ENCODE measurements around the gene ST6GALNAC5. TPM values are rescaled to one million over a fixed set of nuclear protein-coding genes. Genes with fewer than 3 reads are reported as not detected.

ST6GALNAC5 gene
- total and polyA plus RNA-seq, 9 donors = 1.2 to 3.4 (median 2.3) TPM

DNA sequence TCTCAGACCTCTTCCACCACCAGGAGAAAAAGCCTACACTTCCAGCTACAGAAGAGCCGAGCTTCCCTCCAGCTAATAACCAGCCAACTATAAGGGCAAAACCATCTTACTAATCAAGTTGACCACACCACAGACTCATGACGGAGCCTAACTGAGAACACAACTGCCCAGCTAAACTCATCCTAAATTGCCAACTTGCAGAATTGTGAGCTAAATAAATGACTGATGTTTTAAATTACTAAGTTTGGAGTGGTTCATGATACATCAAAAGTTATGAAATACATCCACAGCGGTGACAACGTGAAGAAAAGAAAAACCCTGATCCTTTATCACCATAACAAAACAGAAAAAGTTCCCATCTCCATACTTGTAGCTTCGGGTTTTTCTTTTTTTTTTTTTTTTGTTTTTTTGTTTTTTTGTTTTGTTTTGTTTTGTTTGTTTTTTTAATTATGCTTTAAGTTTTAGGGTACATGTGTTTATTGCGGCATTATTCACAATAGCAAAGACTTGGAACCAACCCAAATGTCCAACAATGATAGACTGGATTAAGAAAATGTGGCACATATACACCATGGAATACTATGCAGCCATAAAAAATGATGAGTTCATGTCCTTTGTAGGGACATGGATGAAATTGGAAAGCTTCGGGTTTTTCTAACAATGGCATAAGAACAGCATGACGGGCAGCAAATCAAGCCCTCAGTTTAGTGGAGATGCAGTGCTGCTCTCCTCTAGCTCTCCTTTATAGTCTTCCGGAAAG lies 229.4 kb downstream of the ST6GALNAC5 start:
- H3K36me3 ChIP-seq (ENCODE audit: control insufficient read depth, insufficient read depth, low read length) = no peaks in the 10 kb centered on the region
- H3K4me3 ChIP-seq (ENCODE audit: low read length) = no peak overlapping the region
- H3K27ac ChIP-seq (ENCODE audit: low read length) = no peak overlapping the region
- no peaks in the 10 kb centered on the region for H3K27me3 ChIP-seq (ENCODE audit: control insufficient read depth, insufficient read depth, low read length)
- H3K9me3 ChIP-seq (replicated peaks; ENCODE audit: control insufficient read depth, low read depth, low read length) = no peaks in the 10 kb centered on the region
- H3K4me1 ChIP-seq (ENCODE audit: control insufficient read depth, insufficient read depth, low read length) = peaks cover 2% of the 10 kb centered on the region
- DNase-seq = no peak
- 89% methylated on average over 4 of the region's 9 CpGs for WGBS (ENCODE audit: insufficient coverage)

DNA sequence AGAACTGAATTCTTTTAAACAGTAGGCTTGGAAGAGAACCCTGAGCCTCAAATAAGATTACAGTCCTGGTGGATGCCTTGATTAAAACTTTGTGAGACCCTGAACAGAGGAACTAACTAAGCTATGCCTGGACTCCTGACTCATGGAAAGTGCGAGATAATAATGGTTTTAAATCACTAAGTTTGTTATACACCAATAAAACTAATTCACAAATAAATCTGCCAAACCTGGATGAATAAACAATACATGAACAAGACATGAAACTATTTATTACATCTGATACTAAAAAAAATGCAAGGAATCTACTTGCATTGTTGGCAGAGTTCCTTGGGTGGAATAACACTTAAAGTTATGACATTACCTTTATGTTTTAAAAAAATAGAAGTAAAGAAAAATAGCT lies 233.6 kb downstream of the ST6GALNAC5 start:
- no peak overlapping the region for H3K4me3 ChIP-seq (ENCODE audit: low read length)
- WGBS (ENCODE audit: insufficient coverage) = no CpG with 5 or more reads among the region's 1 CpG
- no peaks in the 10 kb centered on the region for H3K36me3 ChIP-seq (ENCODE audit: control insufficient read depth, insufficient read depth, low read length)
- no peaks in the 10 kb centered on the region for H3K4me1 ChIP-seq (ENCODE audit: control insufficient read depth, insufficient read depth, low read length)
- no peaks in the 10 kb centered on the region for H3K9me3 ChIP-seq (replicated peaks; ENCODE audit: control insufficient read depth, low read depth, low read length)
- DNase-seq = no peak
- H3K27me3 ChIP-seq (ENCODE audit: control insufficient read depth, insufficient read depth, low read length) = no peaks in the 10 kb centered on the region
- no peak overlapping the region for H3K27ac ChIP-seq (ENCODE audit: low read length)

GRCh38 chr1:77103486-77103885 lies 236.2 kb downstream of the ST6GALNAC5 start:
- H3K4me3 ChIP-seq (ENCODE audit: low read length) = no peak overlapping the region
- no peak overlapping the region for H3K27ac ChIP-seq (ENCODE audit: low read length)
- WGBS (ENCODE audit: insufficient coverage) = no CpG with 5 or more reads among the region's 4 CpGs
- H3K9me3 ChIP-seq (replicated peaks; ENCODE audit: control insufficient read depth, low read depth, low read length) = no peaks in the 10 kb centered on the region
- no peaks in the 10 kb centered on the region for H3K4me1 ChIP-seq (ENCODE audit: control insufficient read depth, insufficient read depth, low read length)
- H3K36me3 ChIP-seq (ENCODE audit: control insufficient read depth, insufficient read depth, low read length) = no peaks in the 10 kb centered on the region
- H3K27me3 ChIP-seq (ENCODE audit: control insufficient read depth, insufficient read depth, low read length) = no peaks in the 10 kb centered on the region
- no peak for DNase-seq

GRCh38 chr1:77104672-77105071 lies 237.4 kb downstream of the ST6GALNAC5 start:
- 93% methylated on average over 5 of the region's 10 CpGs for WGBS (ENCODE audit: insufficient coverage)
- H3K27ac ChIP-seq (ENCODE audit: low read length) = no peak overlapping the region
- no peak overlapping the region for H3K4me3 ChIP-seq (ENCODE audit: low read length)
- H3K27me3 ChIP-seq (ENCODE audit: control insufficient read depth, insufficient read depth, low read length) = no peaks in the 10 kb centered on the region
- H3K36me3 ChIP-seq (ENCODE audit: control insufficient read depth, insufficient read depth, low read length) = no peaks in the 10 kb centered on the region
- H3K9me3 ChIP-seq (replicated peaks; ENCODE audit: control insufficient read depth, low read depth, low read length) = no peaks in the 10 kb centered on the region
- no peaks in the 10 kb centered on the region for H3K4me1 ChIP-seq (ENCODE audit: control insufficient read depth, insufficient read depth, low read length)
- DNase-seq = no peak
